GM12878 (cell line): Measurements from ENCODE around the gene CENATAC. TPM values are rescaled to one million over a fixed set of nuclear protein-coding genes. Genes with fewer than 3 reads are reported as not detected.

Source experiments
- ATAC-seq: fragments of 200-7000 bp; cut with Tn5 transposase; 3 replicates; pipeline ENCODE4 v1.9.1; 2020; ENCODE audit warnings: mild to moderate bottlenecking, moderate library complexity
- BruUV-seq: library from RNA; stranded (reverse); fragments of 400-500 nt; replicated peaks from 2 replicates; lab custom pipeline; 2021; lab: Mats Ljungman, UMichigan
- CTCF ChIA-PET: fragments of 300-600 bp; sonication (Branson Sonifier 250); formaldehyde crosslinking; extraction: SDS; loops from one replicate; lab custom pipeline; 2021; ENCODE audit warnings: inconsistent platforms; lab: Yijun Ruan, JAX
- POLR2A ChIA-PET: fragments of 350-600 bp; formaldehyde crosslinking; extraction: SDS; loops from one replicate; lab custom pipeline; 2021; ENCODE audit warnings: inconsistent platforms; lab: Charles Lee
- RAD21 ChIA-PET: fragments of 300-600 bp; sonication (Branson Sonifier 250); formaldehyde crosslinking; loops from one replicate; lab custom pipeline; 2023; ENCODE audit warnings: antibody characterized with exemption; ENCODE audit not compliant: unreplicated experiment; lab: Charles Lee
- SMC1A ChIA-PET: fragments of 300-600 bp; sonication (Branson Sonifier 250); formaldehyde crosslinking; loops from one replicate; lab custom pipeline; 2023; ENCODE audit not compliant: unreplicated experiment, uncharacterized antibody; lab: Charles Lee
- DNase-seq: peaks from one replicate; pipeline ENCODE4 v3.0.0-alpha.2; 2011; ENCODE audit warnings: low read depth, low spot score
- FAIRE-seq: peaks from 3 replicates; lab custom pipeline; 2011; peaks lifted over from hg19 to GRCh38; lab: Jason Lieb, UNC
- H2AFZ ChIP-seq: 2 replicates; pipeline ENCODE4 v1.6.0; 2011; ENCODE audit warnings: low read depth, low read length, control low read depth; ENCODE audit not compliant: control insufficient read depth
- H3K27ac ChIP-seq: 2 replicates; pipeline ENCODE4 v1.5.1; 2011; ENCODE audit warnings: control low read depth; ENCODE audit not compliant: control insufficient read depth, insufficient read depth
- H3K27me3 ChIP-seq, 2 experiments: replicated peaks in 1 of 2; 2 replicates each; pipeline versions ENCODE4 v1.6.0 to v1.6.1; 2011; ENCODE audit warnings: low read length in 1 of 2; ENCODE audit not compliant: control insufficient read depth in 2 of 2, insufficient read depth in 2 of 2
- H3K36me3 ChIP-seq, 2 experiments: 2 replicates each; pipeline ENCODE4 v1.5.1; 2011; ENCODE audit warnings: low read length in 1 of 2; ENCODE audit not compliant: control insufficient read depth in 2 of 2, insufficient read depth in 2 of 2
- H3K4me1 ChIP-seq: 2 replicates; pipeline ENCODE4 v1.6.1; 2011; ENCODE audit warnings: mild to moderate bottlenecking, low read length, moderate library complexity, mixed read lengths; ENCODE audit not compliant: control insufficient read depth, insufficient read depth
- H3K4me2 ChIP-seq: 2 replicates; pipeline ENCODE4 v1.6.0; 2011; ENCODE audit warnings: control low read depth; ENCODE audit not compliant: control insufficient read depth, insufficient read depth
- H3K4me3 ChIP-seq: fragments of 200-600 bp; sonication (generic); 2 replicates; pipeline ENCODE4 v1.5.1; 2016
- H3K79me2 ChIP-seq: 2 replicates; pipeline ENCODE4 v1.6.0; 2011; ENCODE audit warnings: low read length; ENCODE audit not compliant: control insufficient read depth, insufficient read depth
- H3K9ac ChIP-seq: 2 replicates; pipeline ENCODE4 v1.8.0; 2011; ENCODE audit warnings: low read length, control low read depth, mixed read lengths; ENCODE audit not compliant: control insufficient read depth, insufficient read depth
- H3K9me3 ChIP-seq: replicated peaks from 3 replicates; pipeline ENCODE4 v1.5.1; 2011; ENCODE audit warnings: mild to moderate bottlenecking, low read length; ENCODE audit not compliant: control insufficient read depth, insufficient read depth
- H4K20me1 ChIP-seq: 2 replicates; pipeline ENCODE4 v1.6.0; 2011; ENCODE audit not compliant: control insufficient read depth, insufficient read depth
- CTCF ChIP-seq, 3 experiments: IDR thresholded peaks in 2 of 3; conservative IDR thresholded peaks in 1 of 3; 2 replicates each; pipeline ENCODE4 v1.5.1; 2011; ENCODE audit warnings: low read depth in 3 of 3, low read length in 3 of 3, mild to moderate bottlenecking in 3 of 3, control low read depth in 2 of 3, moderate library complexity in 2 of 3, inconsistent platforms in 1 of 3, mixed read lengths in 1 of 3; ENCODE audit not compliant: control insufficient read depth in 2 of 3, insufficient read depth in 1 of 3; ENCODE audit errors: extremely low read depth in 1 of 3
- MTA2 ChIP-seq: fragments of 450-650 bp; IDR thresholded peaks from 2 replicates; pipeline ENCODE4 v1.6.1; 2016; ENCODE audit warnings: low read depth, mild to moderate bottlenecking, moderate library complexity
- NFYB ChIP-seq: IDR thresholded peaks from 2 replicates; pipeline ENCODE4 v1.6.1; 2011; ENCODE audit warnings: low read depth, mild to moderate bottlenecking, low read length, improper control_type of control experiment, moderate library complexity; ENCODE audit not compliant: insufficient read depth
- RAD21 ChIP-seq: IDR thresholded peaks from 2 replicates; pipeline ENCODE4 v1.6.1; 2011; ENCODE audit warnings: mild to moderate bottlenecking, low read depth, low read length, moderate library complexity; ENCODE audit not compliant: insufficient read depth
- REST ChIP-seq: IDR thresholded peaks from 2 replicates; pipeline ENCODE4 v1.6.1; 2012; ENCODE audit warnings: mild to moderate bottlenecking, low read depth, low read length
- SMARCA5 ChIP-seq: fragments of 450-650 bp; IDR thresholded peaks from 2 replicates; pipeline ENCODE4 v1.6.1; 2017; ENCODE audit warnings: mild to moderate bottlenecking
- SMC3 ChIP-seq: IDR thresholded peaks from 2 replicates; pipeline ENCODE4 v1.6.1; 2011; ENCODE audit warnings: low read length, improper control_type of control experiment, borderline replicate concordance
- STAT3 ChIP-seq: IDR thresholded peaks from 2 replicates; pipeline ENCODE4 v1.6.1; 2011; ENCODE audit warnings: low read depth, low read length, improper control_type of control experiment
- TAF1 ChIP-seq: IDR thresholded peaks from 2 replicates; pipeline ENCODE4 v1.6.1; 2011; ENCODE audit warnings: mild to moderate bottlenecking, low read depth, low read length, borderline replicate concordance
- ZNF24 ChIP-seq: fragments of 450-650 bp; IDR thresholded peaks from 2 replicates; pipeline ENCODE4 v1.6.1; 2017; ENCODE audit warnings: antibody characterized with exemption, mild to moderate bottlenecking
- WGBS: methylation state at CpG from one replicate; pipeline ENCODE4 v1.1.6; 2016; ENCODE audit warnings: low lambda C conversion rate; ENCODE audit not compliant: insufficient replicate concordance, insufficient coverage; ENCODE audit errors: missing lambda C conversion rate; 5-methylcytosine and 5-hydroxymethylcytosine counted together
- in situ Hi-C: fragments of 300-500 bp; cut with MboI; formaldehyde crosslinking; loops from 9 replicates; pipeline ENCODE4 v1.14.3; 2018; ENCODE audit warnings: mixed read lengths
- intact Hi-C: fragments of 100-400 bp; cut with micrococcal nuclease; formaldehyde crosslinking; loops from one replicate; pipeline ENCODE4 v1.14.2; 2022; ENCODE audit not compliant: unreplicated experiment
- polyA plus RNA-seq, 11 experiments: library from polyadenylated mRNA; depleted of rRNA in 4 of 11; unstranded in 6 of 11; stranded (reverse) in 5 of 11; fragments of >200 nt; fragmentation: Nextera tagmentation in 4 of 11; fragmentation: Illumina TruSeq in 1 of 11; extraction: Ambion mirVana in 4 of 11; extraction: Trizol in 1 of 11; gene quantifications; 1 replicate in 1 of 11; 2 replicates in 10 of 11; pipeline versions ENCODE4 v1.2.1 to v1.2.3, GENCODE V29; 2011 to 2016; ENCODE audit warnings: inconsistent platforms in 2 of 11, missing spikeins in 2 of 11, low read depth in 1 of 11
- total RNA-seq, 4 experiments: library from RNA; depleted of rRNA in 3 of 4; stranded (reverse); fragments of >200 nt in 3 of 4; fragmentation: Illumina TruSeq in 1 of 4; extraction: Trizol in 1 of 4; gene quantifications; 2 replicates each; pipeline versions ENCODE4 v1.2.1 to v1.2.3, GENCODE V29; 2013 to 2021

Gene CENATAC
- total and polyA plus RNA-seq, 10 of the 15 experiments (the other 5 are each of a cell fraction or from before 2014, with no cell fraction given) = 4.8 to 37.1 (median 24.1) TPM

- H4K20me1 ChIP-seq = no peaks in the 10 kb centered on the region
- no peaks in the 10 kb centered on the region for H3K36me3 ChIP-seq
- POLR2A ChIA-PET = interaction anchor here (0.6 to 3.5 kb wide), 3 partner anchors 20 to 37 kb away, joined by 3 to 48 read pairs (median 3); partner anchors contain the start of gene HMBS
- in situ Hi-C loops = no loop called here
- 34% methylated on average over 4 of the region's 4 CpGs for WGBS
- H3K79me2 ChIP-seq = peaks cover 10% of the 10 kb centered on the region
- no peaks in the 10 kb centered on the region for H3K9me3 ChIP-seq
- H3K4me1 ChIP-seq = no peaks in the 10 kb centered on the region
- intact Hi-C loops = loop anchor here (1.0 to 5.0 kb wide), 2 partner anchors 132 to 272 kb away; no protein-coding TSS in a partner anchor
- TF ChIP-seq ZNF24 = 0 out of 2 replicates have a peak, but pooled peaks have one; percentile 13
- 0 out of 2 replicates have a peak, but pooled peaks have one; percentile 31 for TF ChIP-seq SMARCA5
- no peak for TF ChIP-seq STAT3
- TF ChIP-seq RAD21 = peak; percentile 49
- TF ChIP-seq MTA2 = no peak
- 0 out of 2 replicates have a peak, but pooled peaks have one; percentile 11 for TF ChIP-seq NFYB
- no peak for TF ChIP-seq REST
- peak; percentile 52; the same call in 1 of the 2 replicates for TF ChIP-seq SMC3
- TF ChIP-seq CTCF (IDR thresholded peaks at IDR 0.05 in 2 of 3, conservative IDR thresholded peaks at IDR 0.05 in 1 of 3; ENCODE audit: control insufficient read depth in 2 of 3, extremely low read depth in 1 of 3, insufficient read depth in 1 of 3, low read depth in 3 of 3, low read length in 3 of 3) = peak; percentile 57 to 67 (median 67)
- TF ChIP-seq TAF1 = no peak
- TF ChIP-seq, all 136 proteins: peak for 6
- Histone ChIP-seq H3K4me3 (no peak overlapping the region), H3K27ac (no peak overlapping the region), H3K27me3 (no peaks in the 10 kb centered on the region), H3K4me2 (no peak overlapping the region), H2AFZ (no peak overlapping the region), H3K9ac (no peak overlapping the region)
- RAD21 ChIA-PET = interaction anchor here (1.0 kb wide), 2 partner anchors 41 to 219 kb away, joined by 3 read pairs; no protein-coding TSS in a partner anchor
- CTCF ChIA-PET = interaction anchor here (0.6 to 1.8 kb wide), 9 partner anchors 18 to 281 kb away, joined by 3 to 9 read pairs (median 4); partner anchors contain the start of gene HMBS
- FAIRE-seq = peak; percentile 13
- SMC1A ChIA-PET = interaction anchor here (0.9 to 1.0 kb wide), 2 partner anchors 34 to 131 kb away, joined by 3 to 4 read pairs; no protein-coding TSS in a partner anchor
- peak; percentile 71 for ATAC-seq
- DNase-seq = no peak
- BruUV-seq = no TSS peak
These were observed 67.4 kb downstream of the CENATAC start for GRCh38 chr11:119065369-119065768.
